Activated CD8-positive, alpha-beta T cell treated with anti-CD3 and anti-CD28 coated beads for 36 hours (primary cell): ENCODE measurements around the gene KCTD5. TPM values are rescaled to one million over a fixed set of nuclear protein-coding genes. Genes with fewer than 3 reads are reported as not detected.

Experiments
- ATAC-seq: fragments of 200-7000 bp; cut with Tn5 transposase; one replicate; pipeline ENCODE4 v1.10.0; 2021; ENCODE audit warnings: mild to moderate bottlenecking, moderate library complexity
- CTCF ChIA-PET: fragments of 350-600 bp; sonication (Branson Sonifier 250); formaldehyde crosslinking; loops from one replicate; lab custom pipeline; 2021; ENCODE audit warnings: antibody characterized with exemption; lab: Charles Lee
- POLR2A ChIA-PET: fragments of 350-600 bp; sonication (Branson Sonifier 250); formaldehyde crosslinking; loops from one replicate; lab custom pipeline; 2021; ENCODE audit warnings: antibody characterized with exemption; lab: Charles Lee
- DNase-seq: peaks from one replicate; pipeline ENCODE4 v3.0.0-alpha.2; 2020
- H3K27ac Mint-ChIP-seq: one replicate; pipeline ENCODE4 v1.8.0; 2021; ENCODE audit warnings: mild to moderate bottlenecking, mixed read lengths
- H3K27me3 Mint-ChIP-seq: one replicate; pipeline ENCODE4 v1.8.0; 2021; ENCODE audit warnings: mixed read lengths
- H3K36me3 Mint-ChIP-seq: one replicate; pipeline ENCODE4 v1.8.0; 2021; ENCODE audit warnings: low read depth, mixed read lengths
- H3K4me1 Mint-ChIP-seq: one replicate; pipeline ENCODE4 v1.8.0; 2021; ENCODE audit warnings: low read depth, mixed read lengths
- H3K4me3 Mint-ChIP-seq: one replicate; pipeline ENCODE4 v1.8.0; 2021; ENCODE audit warnings: mild to moderate bottlenecking, moderate library complexity, mixed read lengths
- H3K9me3 Mint-ChIP-seq: one replicate; pipeline ENCODE4 v1.8.0; 2021; ENCODE audit warnings: mixed read lengths
- intact Hi-C: fragments of 100-400 bp; cut with micrococcal nuclease; formaldehyde crosslinking; loops from one replicate; pipeline ENCODE4 v1.10.0; 2022
- total RNA-seq, 2 experiments: library from RNA; stranded (reverse); gene quantifications; one replicate each; pipeline ENCODE4 v1.2.3, GENCODE V29; 2021
- TF ChIP-seq, protein P1 (sequence below): fragments of 200-600 bp; IDR thresholded peaks from one replicate; pipeline ENCODE4 v1.8.0; 2022; ENCODE audit warnings: antibody characterized with exemption, mild to moderate bottlenecking

The KCTD5 gene
- total RNA-seq, 2 experiments from 2014 or later = 26.0 to 27.3 TPM

DNA sequence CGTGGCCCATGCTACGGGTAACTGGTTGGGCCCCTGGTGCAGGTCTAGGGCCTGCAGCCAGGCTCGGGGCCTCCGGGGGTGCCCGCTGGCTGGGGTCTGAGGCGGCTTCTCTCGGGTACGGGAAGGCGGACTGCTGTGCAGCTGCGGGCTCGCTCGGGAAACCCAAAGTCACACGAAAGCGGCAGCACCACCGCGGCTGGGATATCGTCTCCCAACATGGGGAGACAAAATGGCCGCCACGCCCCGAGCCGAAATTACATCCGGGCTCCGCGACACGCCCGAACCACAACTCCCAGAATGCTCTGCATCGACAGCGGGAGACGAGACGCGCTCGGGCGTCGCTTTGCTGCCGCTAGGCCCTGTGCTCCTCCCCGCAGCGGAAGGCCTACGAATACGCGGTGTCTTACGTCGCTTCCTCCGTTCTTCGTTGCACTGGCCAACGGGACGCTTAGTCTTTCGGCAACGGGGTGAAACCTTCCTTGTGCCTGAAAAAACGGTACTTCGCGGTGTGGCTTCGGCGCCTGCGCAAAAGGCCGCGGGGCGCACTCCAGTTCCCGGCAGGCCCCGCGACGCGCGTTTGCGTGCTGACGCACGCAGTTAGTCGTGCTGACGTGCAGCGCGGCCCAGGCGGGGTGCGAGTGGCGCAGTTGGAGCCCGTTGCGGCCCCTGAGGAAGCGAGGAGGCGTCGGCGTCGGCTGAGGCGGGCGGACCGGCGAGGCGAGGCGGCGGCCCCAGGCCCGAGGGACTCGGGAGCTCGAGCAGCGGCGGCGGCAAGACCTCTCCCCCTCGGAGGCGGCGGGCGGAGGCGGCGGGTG lies 69.9 kb downstream of the KCTD5 start, which contains the start of gene SRRM2:
TSS of gene SRRM2 (plus strand) at position 604 of the 815 bp plus-strand sequence. CDS start 3,727 bp downstream, outside the sequence.
- ATAC-seq (peak; percentile 90), DNase-seq (peak; percentile 97)
- Mint-ChIP-seq H3K36me3 (peaks cover 51% of the 10 kb centered on the region), H3K27me3 (no peaks in the 10 kb centered on the region), H3K9me3 (peaks cover 1% of the 10 kb centered on the region), H3K27ac (peak within 1 kb of the TSS; percentile 99), H3K4me1 (peaks cover 41% of the 10 kb centered on the region), H3K4me3 (peak within 1 kb of the TSS; percentile 99)
- POLR2A ChIA-PET = interaction anchor here (0.7 to 5.5 kb wide), 17 partner anchors 9 to 599 kb away, joined by 3 to 80 read pairs (median 3); partner anchors contain the start of genes ELOB and KCTD5
- intact Hi-C loops = no loop called here
- CTCF ChIA-PET = interaction anchor here (0.6 to 0.8 kb wide), 2 partner anchors 87 to 102 kb away, joined by 3 read pairs; no protein-coding TSS in a partner anchor
- TF ChIP-seq, protein P1, sequence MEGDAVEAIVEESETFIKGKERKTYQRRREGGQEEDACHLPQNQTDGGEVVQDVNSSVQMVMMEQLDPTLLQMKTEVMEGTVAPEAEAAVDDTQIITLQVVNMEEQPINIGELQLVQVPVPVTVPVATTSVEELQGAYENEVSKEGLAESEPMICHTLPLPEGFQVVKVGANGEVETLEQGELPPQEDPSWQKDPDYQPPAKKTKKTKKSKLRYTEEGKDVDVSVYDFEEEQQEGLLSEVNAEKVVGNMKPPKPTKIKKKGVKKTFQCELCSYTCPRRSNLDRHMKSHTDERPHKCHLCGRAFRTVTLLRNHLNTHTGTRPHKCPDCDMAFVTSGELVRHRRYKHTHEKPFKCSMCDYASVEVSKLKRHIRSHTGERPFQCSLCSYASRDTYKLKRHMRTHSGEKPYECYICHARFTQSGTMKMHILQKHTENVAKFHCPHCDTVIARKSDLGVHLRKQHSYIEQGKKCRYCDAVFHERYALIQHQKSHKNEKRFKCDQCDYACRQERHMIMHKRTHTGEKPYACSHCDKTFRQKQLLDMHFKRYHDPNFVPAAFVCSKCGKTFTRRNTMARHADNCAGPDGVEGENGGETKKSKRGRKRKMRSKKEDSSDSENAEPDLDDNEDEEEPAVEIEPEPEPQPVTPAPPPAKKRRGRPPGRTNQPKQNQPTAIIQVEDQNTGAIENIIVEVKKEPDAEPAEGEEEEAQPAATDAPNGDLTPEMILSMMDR = no peak

DNA sequence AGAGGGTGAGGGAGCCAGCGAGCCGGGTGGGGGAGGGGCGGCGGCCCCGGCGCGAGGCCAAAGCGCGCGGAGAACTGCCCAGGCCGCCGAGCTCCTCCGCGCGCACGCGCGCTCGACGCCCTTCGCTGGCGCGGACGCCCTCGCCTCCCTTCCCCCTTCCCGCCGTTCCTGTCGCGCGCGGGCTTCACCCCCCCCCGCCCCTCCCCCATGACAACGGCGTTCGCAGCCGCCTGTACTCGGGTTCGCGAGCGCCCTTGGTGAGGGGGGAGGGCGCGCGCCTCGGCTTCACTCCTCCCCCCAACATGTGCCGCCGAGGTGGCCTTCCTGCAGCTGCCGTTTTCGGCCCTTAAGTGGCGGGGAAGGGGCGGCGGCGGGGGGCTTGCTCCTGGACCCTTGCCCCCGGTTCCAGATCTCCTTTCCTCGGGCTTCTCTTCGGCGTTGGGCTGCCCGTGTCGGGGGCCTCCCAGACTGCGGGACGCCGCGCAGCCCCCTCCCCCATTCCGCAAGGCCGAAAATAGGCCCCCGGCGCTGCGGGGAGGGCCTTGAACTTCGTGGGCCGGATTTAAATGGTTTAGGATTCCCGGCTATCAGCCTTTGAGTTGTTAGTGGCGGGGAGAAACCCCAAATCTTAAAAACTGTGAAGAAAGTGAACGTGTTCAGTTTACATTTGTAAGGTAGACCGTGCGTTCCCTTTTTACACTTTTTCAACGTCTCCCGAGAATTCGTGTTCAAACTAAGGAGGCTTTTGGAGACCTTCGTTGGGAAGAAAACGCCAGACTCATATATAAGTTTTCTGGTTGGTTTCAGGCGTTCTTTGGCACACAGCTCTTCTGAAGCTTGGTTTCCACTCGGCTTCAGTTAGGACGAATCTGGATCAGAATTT lies 70.8 kb downstream of the KCTD5 start:
- ATAC-seq (peak; percentile 52), DNase-seq (peak; percentile 75)
- CTCF ChIA-PET = interaction anchor here (0.6 to 1.4 kb wide), 4 partner anchors 31 to 252 kb away, joined by 3 read pairs; no protein-coding TSS in a partner anchor
- intact Hi-C loops = no loop called here
- Mint-ChIP-seq H3K4me3 (peak overlapping the region; percentile 99), H3K9me3 (peaks cover 1% of the 10 kb centered on the region), H3K4me1 (peaks cover 44% of the 10 kb centered on the region), H3K27ac (peak overlapping the region; percentile 99), H3K27me3 (no peaks in the 10 kb centered on the region), H3K36me3 (peaks cover 59% of the 10 kb centered on the region)
- TF ChIP-seq, protein P1 = no peak
- POLR2A ChIA-PET = interaction anchor here (0.7 to 5.5 kb wide), 14 partner anchors 11 to 600 kb away, joined by 3 to 80 read pairs (median 4); partner anchors contain the start of genes ELOB and KCTD5

DNA sequence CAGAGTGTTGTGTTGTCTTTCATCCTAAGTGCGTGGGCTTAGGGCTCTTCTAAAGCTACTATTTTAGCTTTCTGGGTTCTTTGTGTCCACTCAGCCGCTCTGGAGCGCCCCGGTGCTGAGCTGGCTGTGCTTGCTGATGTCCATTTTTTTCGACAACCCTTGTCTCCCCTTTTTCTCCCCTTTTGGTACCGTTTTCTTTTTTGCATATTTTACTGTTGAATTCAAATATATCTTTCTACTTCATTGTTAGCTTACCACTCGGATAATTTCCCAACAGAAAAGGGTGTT lies 71.4 kb downstream of the KCTD5 start:
- Mint-ChIP-seq H3K27me3 (no peaks in the 10 kb centered on the region), H3K4me3 (peak overlapping the region; percentile 99), H3K9me3 (peaks cover 1% of the 10 kb centered on the region), H3K4me1 (peaks cover 45% of the 10 kb centered on the region), H3K27ac (peak overlapping the region; percentile 94), H3K36me3 (peaks cover 65% of the 10 kb centered on the region)
- ATAC-seq (no peak), DNase-seq (no peak)
- TF ChIP-seq, protein P1 = no peak
- CTCF ChIA-PET = interaction anchor here (0.6 to 1.4 kb wide), 3 partner anchors 31 to 252 kb away, joined by 3 read pairs; no protein-coding TSS in a partner anchor
- intact Hi-C loops = no loop called here
- POLR2A ChIA-PET = interaction anchor here (0.6 to 5.5 kb wide), 10 partner anchors 11 to 114 kb away, joined by 3 to 80 read pairs (median 4); partner anchors contain the start of gene ELOB

DNA sequence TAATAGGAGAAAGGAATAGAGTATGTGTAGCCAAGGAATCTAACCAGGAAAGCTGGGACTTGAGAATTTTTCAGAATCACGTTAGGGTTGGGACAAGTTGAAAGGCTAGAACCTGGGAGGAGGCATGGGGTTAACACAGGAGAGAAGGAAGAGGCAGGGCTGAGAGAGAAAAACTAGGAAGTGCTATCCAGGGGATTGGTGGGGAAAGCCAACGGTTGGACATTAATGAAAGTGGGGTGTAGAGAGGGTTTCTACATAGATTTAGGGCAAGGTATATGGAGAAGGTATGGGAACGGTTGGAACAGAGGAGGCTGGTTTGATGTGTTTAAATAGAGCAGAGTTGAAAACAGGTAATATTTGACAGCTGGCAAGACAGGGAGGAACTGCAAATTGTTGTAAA lies 72.8 kb downstream of the KCTD5 start:
- intact Hi-C loops = no loop called here
- TF ChIP-seq, protein P1 = no peak
- ATAC-seq = no peak
- H3K27ac Mint-ChIP-seq = peak overlapping the region; percentile 94
- POLR2A ChIA-PET = interaction anchor here (3.6 to 5.5 kb wide), 3 partner anchors 9 to 20 kb away, joined by 36 to 80 read pairs (median 45); partner anchors contain the start of gene ELOB
- peaks cover 53% of the 10 kb centered on the region for H3K4me1 Mint-ChIP-seq
- peak overlapping the region; percentile 99 for H3K4me3 Mint-ChIP-seq
- DNase-seq = no peak
- H3K36me3 Mint-ChIP-seq = peaks cover 75% of the 10 kb centered on the region
- H3K9me3 Mint-ChIP-seq = peaks cover 1% of the 10 kb centered on the region
- CTCF ChIA-PET = no interaction called here
- no peaks in the 10 kb centered on the region for H3K27me3 Mint-ChIP-seq
